Adrenal gland (tissue), 12 donors: ENCODE results near the gene SNAP23. TPM values are rescaled to one million over a fixed set of nuclear protein-coding genes. Genes with fewer than 3 reads are reported as not detected.

ENCODE experiments used
- DNase-seq, 7 donors: peaks; one replicate each; pipeline ENCODE4 v3.0.0-alpha.2; 2019 to 2020
- H3K27ac ChIP-seq, 5 donors: fragments of 200-600 bp; sonication (generic) in 4 of 5; 1 replicate in 3 of 5; 2 replicates in 2 of 5; pipeline versions ENCODE4 v1.5.1 to v1.8.0; 2016 to 2020; ENCODE audit warnings: mild to moderate bottlenecking in 1 of 5
- H3K27me3 ChIP-seq: fragments of 200-600 bp; 2 replicates; pipeline ENCODE4 v1.8.0; 2021
- H3K36me3 ChIP-seq, 2 donors: fragments of 200-600 bp; replicated peaks in 1 of 2; 1 replicate in 1 of 2; 2 replicates in 1 of 2; pipeline versions ENCODE4 v1.5.1 to v1.8.0; 2018 to 2022
- H3K4me1 ChIP-seq, 2 donors: fragments of 200-600 bp; replicated peaks in 1 of 2; 1 replicate in 1 of 2; 2 replicates in 1 of 2; pipeline versions ENCODE4 v1.5.1 to v1.8.0; 2018 to 2021
- H3K4me3 ChIP-seq, 4 donors: fragments of 200-600 bp; sonication (generic) in 3 of 4; one replicate each; pipeline ENCODE4 v1.5.1; 2016 to 2018
- H3K9me3 ChIP-seq, 3 donors: fragments of 200-600 bp; sonication (generic) in 1 of 3; replicated peaks in 1 of 3; 1 replicate in 2 of 3; 2 replicates in 1 of 3; pipeline versions ENCODE4 v1.5.1 to v1.8.0; 2016 to 2021
- CTCF ChIP-seq, 6 experiments: fragments of 450-650 bp in 4 of 6; fragments of 200-600 bp in 2 of 6; sonication (generic) in 1 of 6; IDR thresholded peaks; 1 replicate in 5 of 6; 2 replicates in 1 of 6; pipeline versions ENCODE4 v1.5.1 to v1.8.0; 2016 to 2021; ENCODE audit warnings: antibody characterized with exemption in 6 of 6, mild to moderate bottlenecking in 2 of 6, moderate library complexity in 1 of 6
- POLR2A ChIP-seq, 2 donors: fragments of 450-650 bp; IDR thresholded peaks; one replicate each; pipeline ENCODE4 v1.6.1; 2017; ENCODE audit warnings: antibody characterized with exemption in 2 of 2, mild to moderate bottlenecking in 2 of 2, moderate library complexity in 1 of 2
- WGBS, 4 donors: extraction: QIAGEN DNeasy Blood & Tissue Kit in 2 of 4; methylation state at CpG; one replicate each; pipeline versions ENCODE4 v1.1.5 to v1.1.7; 2013 to 2017; 5-methylcytosine and 5-hydroxymethylcytosine counted together
- intact Hi-C, 2 donors: fragments of 100-400 bp; cut with DNase I; formaldehyde crosslinking; loops; one replicate each; pipeline versions ENCODE4 v1.14.1 to v1.15.0; 2022 to 2023
- polyA plus RNA-seq, 3 donors: library from polyadenylated mRNA; stranded (reverse); fragments of 200-250 nt in 2 of 3; fragments of 350-450 nt in 1 of 3; fragmentation: Illumina TruSeq in 1 of 3; extraction: RNeasy Lipid Tissue Mini Kit (QIAGEN cat#74804) in 1 of 3; gene quantifications; one replicate each; pipeline ENCODE4 v1.2.3, GENCODE V29; 2013 to 2014
- total RNA-seq, 9 donors: library from RNA; depleted of rRNA in 4 of 9; stranded (reverse); fragments of >200 nt in 4 of 9; fragments of 120-200 nt in 1 of 9; fragmentation: NEBNext Ultra II Directional in 1 of 9; extraction: Animal tissue kit (Norgen Biotek cat#: 25700) in 1 of 9; gene quantifications; one replicate each; pipeline versions ENCODE4 v1.1.0 to v1.2.4, GENCODE V29; 2013 to 2023
- donor health status: healthy with polysubstance abuse.
- donor health status: Bipolar disorder and iron deficiency.
- donor health status: DM: yes; HTN: yes; CAD: no.
- donor health status: DM: no; HTN: no; CAD: no.
- donor health status: DM: no; HTN: no; CAD: no.
- donor health status: DM: yes; HTN: yes; CAD: no.

Gene SNAP23
- total and polyA plus RNA-seq, 12 donors, result 44.7 to 88.2 (median 60.1) TPM

DNA sequence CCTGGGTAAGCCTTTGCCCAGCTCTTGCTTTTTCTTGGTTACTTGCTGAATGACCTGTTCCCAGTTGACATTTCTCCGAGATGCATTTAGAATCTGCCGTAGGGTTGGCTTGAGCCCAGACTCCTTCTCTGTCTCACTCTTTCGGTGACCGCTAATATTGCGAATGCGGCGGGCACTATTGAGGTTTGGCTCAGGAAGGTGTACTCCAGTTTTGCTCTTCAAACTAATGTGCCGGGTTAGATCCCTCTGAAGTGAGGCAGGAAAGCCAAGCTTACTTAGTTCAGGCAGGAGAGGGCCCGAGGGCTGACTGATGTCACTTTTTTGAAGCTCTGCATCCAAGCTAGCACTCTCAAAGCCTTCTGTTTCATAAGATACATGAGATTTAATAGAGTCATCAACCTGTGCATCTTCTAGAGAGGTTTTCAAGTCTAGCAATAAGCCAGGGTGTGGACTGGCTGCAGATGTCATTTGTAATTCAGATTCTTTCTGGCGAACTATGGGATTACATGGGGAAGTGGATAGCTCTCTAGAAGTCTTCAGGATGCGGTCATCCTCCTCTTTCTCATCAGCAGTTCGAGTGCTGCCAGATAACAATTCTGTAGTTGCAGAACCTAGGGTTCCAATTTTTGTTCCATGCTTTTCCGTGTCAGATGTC is 45.5 kb upstream of the SNAP23 start:
- no peak overlapping the region for H3K4me3 ChIP-seq
- H3K9me3 ChIP-seq, result no peaks in the 10 kb centered on the region
- no peak for TF ChIP-seq CTCF (IDR thresholded peaks at IDR 0.05)
- no peak for TF ChIP-seq POLR2A (IDR thresholded peaks at IDR 0.05)
- H3K4me1 ChIP-seq, result peaks cover 0 to 4% of the 10 kb centered on the region in 2 donors
- DNase-seq, result no peak
- H3K27ac ChIP-seq, result no peak overlapping the region
- peaks cover 0 to 58% of the 10 kb centered on the region in 2 donors for H3K36me3 ChIP-seq
- WGBS, 4 donors, result 96 to 98% (median 98%) methylated on average over 13 of the region's 13 CpGs
- intact Hi-C loops, result no loop called here
- H3K27me3 ChIP-seq, result no peaks in the 10 kb centered on the region

GRCh38 chr15:42450425-42450790 is 45.0 kb upstream of the SNAP23 start:
- no peak overlapping the region for H3K4me3 ChIP-seq
- intact Hi-C loops, result no loop called here
- no peaks in the 10 kb centered on the region for H3K9me3 ChIP-seq
- DNase-seq, result no peak
- H3K36me3 ChIP-seq, result peaks cover 0 to 57% of the 10 kb centered on the region in 2 donors
- WGBS, 4 donors, result 98 to 99% (median 99%) methylated on average over 4 of the region's 4 CpGs
- no peak for TF ChIP-seq CTCF (IDR thresholded peaks at IDR 0.05)
- no peak for TF ChIP-seq POLR2A (IDR thresholded peaks at IDR 0.05)
- H3K27me3 ChIP-seq, result no peaks in the 10 kb centered on the region
- H3K4me1 ChIP-seq, result peaks cover 0 to 9% of the 10 kb centered on the region in 2 donors
- no peak overlapping the region for H3K27ac ChIP-seq

GRCh38 chr15:42453826-42454225 is 41.6 kb upstream of the SNAP23 start:
- peaks cover 10 to 43% of the 10 kb centered on the region in 2 donors for H3K4me1 ChIP-seq
- H3K27me3 ChIP-seq, result no peaks in the 10 kb centered on the region
- no peaks in the 10 kb centered on the region for H3K9me3 ChIP-seq
- H3K4me3 ChIP-seq, result no peak overlapping the region
- no peak overlapping the region for H3K27ac ChIP-seq
- H3K36me3 ChIP-seq, result peaks cover 0 to 32% of the 10 kb centered on the region in 2 donors
- DNase-seq, result no peak
- intact Hi-C loops, result no loop called here
- WGBS, 4 donors, result 92 to 99% (median 93%) methylated on average over 3 of the region's 3 CpGs
- TF ChIP-seq CTCF (IDR thresholded peaks at IDR 0.05) (no peak), POLR2A (IDR thresholded peaks at IDR 0.05) (no peak)

DNA sequence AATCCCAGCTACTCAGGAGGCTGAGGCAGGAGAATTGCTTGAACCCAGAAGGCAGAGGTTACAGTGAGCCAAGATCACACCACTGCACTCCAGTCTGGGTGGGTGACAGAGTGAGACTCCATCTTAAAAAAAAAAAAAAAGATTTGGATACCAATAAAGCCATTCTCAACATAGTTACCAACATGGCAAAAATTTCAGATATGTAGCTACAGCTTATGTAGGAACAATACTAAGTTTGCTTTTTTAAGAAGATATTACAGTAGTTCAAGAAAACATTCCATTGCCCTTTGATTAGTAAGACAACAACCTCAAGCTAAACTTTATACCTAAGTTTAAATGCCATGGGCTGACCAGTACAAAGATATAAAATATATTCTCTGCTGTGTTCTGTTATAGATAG is 38.9 kb upstream of the SNAP23 start:
- no peaks in the 10 kb centered on the region for H3K27me3 ChIP-seq
- DNase-seq, result no peak
- peaks cover 10 to 44% of the 10 kb centered on the region in 2 donors for H3K4me1 ChIP-seq
- peaks cover 0 to 9% of the 10 kb centered on the region in 2 donors for H3K36me3 ChIP-seq
- no peaks in the 10 kb centered on the region for H3K9me3 ChIP-seq
- peak overlapping the region in 1 of 4 donors; percentile 40 for H3K4me3 ChIP-seq
- no peak for TF ChIP-seq POLR2A (IDR thresholded peaks at IDR 0.05)
- no peak for TF ChIP-seq CTCF (IDR thresholded peaks at IDR 0.05)
- peak overlapping the region in 3 of 5 donors; percentile 71 to 92 (median 83) for H3K27ac ChIP-seq
- intact Hi-C loops, result no loop called here
